Lung (tissue), 12 donors: Measurements from ENCODE around the gene GLIS1. TPM values are rescaled to one million over a fixed set of nuclear protein-coding genes. Genes with fewer than 3 reads are reported as not detected.

Experiments
- ATAC-seq: fragments of 200-7000 bp; cut with Tn5 transposase; one replicate; pipeline ENCODE4 v1.9.1; 2020; ENCODE audit warnings: moderate number of reproducible peaks; ENCODE audit not compliant: insufficient read depth, low FRiP score
- DNase-seq, 3 donors: peaks; one replicate each; pipeline ENCODE4 v3.0.0-alpha.2; 2013 to 2017
- H3K27ac ChIP-seq, 2 donors: one replicate each; pipeline ENCODE4 v1.5.1; 2013; ENCODE audit warnings: mild to moderate bottlenecking in 2 of 2, moderate library complexity in 2 of 2, control low read depth in 1 of 2, inconsistent platforms in 1 of 2, low read depth in 1 of 2, low read length in 1 of 2
- H3K27me3 ChIP-seq, 3 donors: one replicate each; pipeline ENCODE4 v1.5.1; 2013; ENCODE audit warnings: low read length in 2 of 3; ENCODE audit not compliant: control insufficient read depth in 3 of 3, insufficient read depth in 3 of 3
- H3K36me3 ChIP-seq, 4 donors: one replicate each; pipeline ENCODE4 v1.5.1; 2013; ENCODE audit warnings: low read length in 4 of 4, mild to moderate bottlenecking in 1 of 4, moderate library complexity in 1 of 4; ENCODE audit not compliant: control insufficient read depth in 4 of 4, insufficient read depth in 4 of 4
- H3K4me1 ChIP-seq, 5 donors: one replicate each; pipeline ENCODE4 v1.5.1; 2013; ENCODE audit warnings: low read length in 5 of 5, mild to moderate bottlenecking in 2 of 5, moderate library complexity in 1 of 5; ENCODE audit not compliant: control insufficient read depth in 5 of 5, insufficient read depth in 5 of 5
- H3K4me3 ChIP-seq: one replicate; pipeline ENCODE4 v1.5.1; 2013; ENCODE audit warnings: mild to moderate bottlenecking, control low read depth, moderate library complexity
- H3K9ac ChIP-seq, 2 donors: one replicate each; pipeline ENCODE4 v1.5.1; 2013; ENCODE audit warnings: low read length in 2 of 2, control low read depth in 1 of 2; ENCODE audit not compliant: insufficient read depth in 1 of 2
- H3K9me3 ChIP-seq, 4 donors: one replicate each; pipeline ENCODE4 v1.5.1; 2013; ENCODE audit warnings: low read length in 3 of 4, mild to moderate bottlenecking in 1 of 4, moderate library complexity in 1 of 4; ENCODE audit not compliant: control insufficient read depth in 4 of 4, insufficient read depth in 3 of 4
- WGBS, 2 donors: extraction: QIAGEN DNeasy Blood & Tissue Kit; methylation state at CpG; one replicate each; pipeline ENCODE4 v1.1.7; 2013; 5-methylcytosine and 5-hydroxymethylcytosine counted together
- polyA plus RNA-seq, 2 donors: library from polyadenylated mRNA; stranded (reverse); fragments of 200-250 nt; gene quantifications; one replicate each; pipeline ENCODE4 v1.2.1, GENCODE V29; 2013
- total RNA-seq, 2 donors: library from RNA; depleted of rRNA in 1 of 2; stranded (reverse); fragments of >200 nt in 1 of 2; gene quantifications; one replicate each; pipeline ENCODE4 v1.2.1, GENCODE V29; 2014 to 2021
- TF ChIP-seq, protein P1 (sequence below): IDR thresholded peaks from 2 replicates; pipeline ENCODE4 v1.5.1; 2012; ENCODE audit warnings: mild to moderate bottlenecking; ENCODE audit errors: control extremely low read depth, extremely low read depth
- donor health status: control.
- donor health status: control.
- donor health status: Bipolar disorder and iron deficiency.
- donor health status: healthy.
- donor health status: DM: yes; HTN: yes; CAD: no.

The GLIS1 gene
- total and polyA plus RNA-seq, 4 donors, result 0.05 to 0.18 (median 0.17) TPM; not detected in 1

GRCh38 chr1:53747841-53748240 lies 8.9 kb upstream of the GLIS1 start:
- Histone ChIP-seq H3K9ac (no peak overlapping the region), H3K4me3 (no peak overlapping the region), H3K9me3 (peaks cover 0 to 4% (median 0%) of the 10 kb centered on the region in 4 donors), H3K4me1 (no peaks in the 10 kb centered on the region), H3K27me3 (peaks cover 3 to 17% (median 4%) of the 10 kb centered on the region in 3 donors), H3K36me3 (no peaks in the 10 kb centered on the region), H3K27ac (no peak overlapping the region)
- 88 to 91% methylated on average over 8 of the region's 8 CpGs for WGBS, 2 donors
- DNase-seq (no peak), ATAC-seq (no peak)
- TF ChIP-seq, protein P1, sequence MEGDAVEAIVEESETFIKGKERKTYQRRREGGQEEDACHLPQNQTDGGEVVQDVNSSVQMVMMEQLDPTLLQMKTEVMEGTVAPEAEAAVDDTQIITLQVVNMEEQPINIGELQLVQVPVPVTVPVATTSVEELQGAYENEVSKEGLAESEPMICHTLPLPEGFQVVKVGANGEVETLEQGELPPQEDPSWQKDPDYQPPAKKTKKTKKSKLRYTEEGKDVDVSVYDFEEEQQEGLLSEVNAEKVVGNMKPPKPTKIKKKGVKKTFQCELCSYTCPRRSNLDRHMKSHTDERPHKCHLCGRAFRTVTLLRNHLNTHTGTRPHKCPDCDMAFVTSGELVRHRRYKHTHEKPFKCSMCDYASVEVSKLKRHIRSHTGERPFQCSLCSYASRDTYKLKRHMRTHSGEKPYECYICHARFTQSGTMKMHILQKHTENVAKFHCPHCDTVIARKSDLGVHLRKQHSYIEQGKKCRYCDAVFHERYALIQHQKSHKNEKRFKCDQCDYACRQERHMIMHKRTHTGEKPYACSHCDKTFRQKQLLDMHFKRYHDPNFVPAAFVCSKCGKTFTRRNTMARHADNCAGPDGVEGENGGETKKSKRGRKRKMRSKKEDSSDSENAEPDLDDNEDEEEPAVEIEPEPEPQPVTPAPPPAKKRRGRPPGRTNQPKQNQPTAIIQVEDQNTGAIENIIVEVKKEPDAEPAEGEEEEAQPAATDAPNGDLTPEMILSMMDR, result no peak

DNA sequence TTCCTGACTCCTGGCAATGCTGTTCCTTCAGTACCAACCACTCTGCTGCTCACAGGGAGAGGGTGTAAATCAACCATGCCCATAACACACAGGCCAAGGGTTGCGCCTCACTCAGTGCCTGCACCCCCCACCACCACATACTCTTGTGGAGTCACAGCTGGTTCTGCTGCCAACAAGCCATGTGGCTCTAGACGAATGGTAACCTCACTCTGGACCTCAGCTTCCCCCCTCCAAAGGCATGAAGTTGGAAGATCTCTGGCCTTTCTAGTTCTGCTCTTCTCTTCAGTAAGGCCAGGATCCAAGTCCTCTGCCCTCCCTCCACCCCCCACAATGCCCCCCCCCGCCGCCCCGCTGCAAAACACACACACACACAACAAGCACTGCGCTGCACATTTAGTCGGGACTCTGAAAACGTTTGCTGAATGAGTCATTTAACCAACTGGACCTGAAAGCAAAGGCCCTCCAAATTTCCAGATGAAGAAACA lies 1.7 kb upstream of the GLIS1 start:
- H3K9me3 ChIP-seq, result peaks cover 0 to 4% (median 0%) of the 10 kb centered on the region in 4 donors
- no peaks in the 10 kb centered on the region for H3K36me3 ChIP-seq
- no peak overlapping the region for H3K9ac ChIP-seq
- peaks cover 13 to 43% (median 41%) of the 10 kb centered on the region in 3 donors for H3K27me3 ChIP-seq
- 70 to 86% methylated on average over 8 of the region's 8 CpGs for WGBS, 2 donors
- peaks cover 0 to 18% (median 4%) of the 10 kb centered on the region in 5 donors for H3K4me1 ChIP-seq
- ATAC-seq, result no peak
- no peak overlapping the region for H3K4me3 ChIP-seq
- TF ChIP-seq, protein P1, result no peak
- H3K27ac ChIP-seq, result no peak overlapping the region
- no peak for DNase-seq

GRCh38 chr1:53738205-53739108 lies 507 bp downstream of the GLIS1 start:
- Histone ChIP-seq H3K9ac (no peak overlapping the region), H3K4me1 (peaks cover 0 to 18% (median 4%) of the 10 kb centered on the region in 5 donors), H3K27me3 (peaks cover 13 to 65% (median 59%) of the 10 kb centered on the region in 3 donors), H3K4me3 (peak overlapping the region; percentile 36), H3K27ac (no peak overlapping the region), H3K9me3 (peaks cover 0 to 6% (median 0%) of the 10 kb centered on the region in 4 donors), H3K36me3 (no peaks in the 10 kb centered on the region)
- TF ChIP-seq, protein P1, result no peak
- 1 to 2% methylated on average over 74 to 101 of the region's 101 CpGs for WGBS, 2 donors
- no peak for ATAC-seq
- peak in 1 of 3 donors; percentile 25 for DNase-seq
